Left lobe of liver (tissue), 2 donors: ENCODE results near the gene CACNA2D1. TPM values are rescaled to one million over a fixed set of nuclear protein-coding genes. Genes with fewer than 3 reads are reported as not detected.
"Not testable (repeated sequence)": the region's sequence is repeated elsewhere in the genome, so short reads cannot be mapped to it uniquely, and the experiment has no call there.

Source experiments
- ATAC-seq: fragments of 200-7000 bp; cut with Tn5 transposase; one replicate; pipeline ENCODE4 v1.9.1; 2020; ENCODE audit warnings: mild to moderate bottlenecking, moderate library complexity
- DNase-seq: peaks from one replicate; pipeline ENCODE4 v3.0.0-alpha.2; 2020; ENCODE audit warnings: low spot score
- total RNA-seq: library from RNA; stranded (reverse); gene quantifications from one replicate; pipeline ENCODE4 v1.2.1, GENCODE V29; 2021
- donor health status: DM: no; HTN: no; CAD: no; lungs with moderate emphysema.
- donor health status: DM: no; HTN: yes; CAD: no.

The CACNA2D1 gene
- total RNA-seq, 1 donor from 2014 or later: 0.91 TPM

DNA sequence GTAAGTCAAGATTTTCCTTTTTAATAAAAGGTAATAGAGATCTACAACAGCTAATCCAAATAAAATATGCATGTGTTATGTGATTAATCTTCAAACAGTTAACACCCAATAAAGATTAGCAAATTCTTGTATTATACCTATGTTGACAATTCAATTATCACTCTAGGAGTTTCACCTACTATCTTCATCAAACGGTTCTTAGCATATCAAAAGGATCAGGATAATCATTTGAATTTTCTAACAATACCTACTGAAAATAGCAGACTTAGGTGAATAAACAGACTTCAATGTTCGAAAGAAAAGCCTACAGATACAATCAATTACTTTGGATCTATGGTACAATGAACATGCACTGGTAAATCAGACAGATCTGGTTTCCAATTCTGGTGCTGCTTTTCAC lies 268.3 kb downstream of the CACNA2D1 start:
- DNase-seq (no peak), ATAC-seq (no peak)

DNA sequence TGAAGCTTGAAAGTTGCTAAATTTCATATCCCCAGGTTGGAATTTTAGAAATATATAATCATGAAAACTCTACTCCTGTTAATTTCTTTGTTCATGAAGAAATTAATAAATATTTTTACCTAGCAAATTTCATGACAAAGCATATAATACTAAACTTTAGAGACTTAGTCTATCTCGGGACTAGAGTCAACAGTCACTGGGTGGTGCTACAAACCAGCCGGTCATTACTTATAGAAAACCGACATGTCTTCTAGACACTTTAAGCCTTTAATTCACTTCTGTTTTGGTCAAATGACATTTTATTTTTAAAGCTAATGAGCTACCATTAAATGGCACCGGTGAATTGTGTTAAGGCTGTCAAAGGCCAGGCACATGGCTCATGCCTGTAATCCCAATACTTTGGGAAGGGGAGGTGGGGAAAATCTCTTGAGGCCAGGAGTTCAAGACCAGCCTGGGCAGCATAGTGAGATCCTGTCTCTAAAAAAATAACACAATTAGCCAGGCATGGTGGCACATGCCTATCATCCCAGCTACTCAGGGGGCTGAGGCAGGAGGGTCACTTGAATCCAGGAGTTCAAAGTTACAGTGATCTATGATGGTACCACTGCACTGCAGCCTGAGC lies 270.1 kb downstream of the CACNA2D1 start:
- no peak for ATAC-seq
- no peak for DNase-seq

DNA sequence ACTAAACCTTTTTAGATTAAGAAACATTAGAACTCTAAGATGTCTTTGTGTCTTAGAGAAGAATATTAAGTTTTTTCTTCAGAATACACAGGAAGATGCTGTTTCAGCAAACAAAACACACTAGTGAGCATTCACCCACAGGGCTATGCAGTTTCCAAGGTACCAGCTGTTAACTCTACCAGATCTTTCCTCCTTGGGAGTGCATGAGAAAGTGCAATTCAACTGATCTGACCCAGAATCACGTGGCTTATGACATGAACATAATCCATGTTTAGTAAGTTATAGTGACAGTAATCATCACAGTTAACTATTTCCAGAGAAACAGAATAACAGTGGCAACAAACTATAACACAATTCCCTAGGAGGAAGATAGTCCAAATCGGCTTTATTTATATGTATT lies 270.7 kb downstream of the CACNA2D1 start:
- ATAC-seq: no peak
- no peak for DNase-seq

DNA sequence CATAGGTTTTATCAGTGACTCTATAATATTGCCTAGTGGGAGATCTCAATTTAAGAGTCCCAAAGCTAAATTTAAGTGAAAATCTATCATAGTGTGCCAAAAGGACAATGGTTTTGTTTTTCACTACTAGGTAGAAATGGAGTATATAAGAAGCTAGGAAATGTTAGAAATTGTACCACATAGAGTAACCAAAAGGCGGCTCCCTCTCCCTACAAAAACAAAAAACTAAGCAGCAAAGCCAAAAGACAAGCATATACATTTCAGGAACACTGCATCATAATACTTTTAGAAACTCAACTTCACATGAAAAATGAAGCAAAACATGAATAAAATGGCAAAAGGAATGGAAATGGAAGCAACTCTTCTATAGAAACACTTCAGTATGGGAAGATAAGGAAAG lies 271.6 kb downstream of the CACNA2D1 start:
- DNase-seq (no peak), ATAC-seq (no peak)

DNA sequence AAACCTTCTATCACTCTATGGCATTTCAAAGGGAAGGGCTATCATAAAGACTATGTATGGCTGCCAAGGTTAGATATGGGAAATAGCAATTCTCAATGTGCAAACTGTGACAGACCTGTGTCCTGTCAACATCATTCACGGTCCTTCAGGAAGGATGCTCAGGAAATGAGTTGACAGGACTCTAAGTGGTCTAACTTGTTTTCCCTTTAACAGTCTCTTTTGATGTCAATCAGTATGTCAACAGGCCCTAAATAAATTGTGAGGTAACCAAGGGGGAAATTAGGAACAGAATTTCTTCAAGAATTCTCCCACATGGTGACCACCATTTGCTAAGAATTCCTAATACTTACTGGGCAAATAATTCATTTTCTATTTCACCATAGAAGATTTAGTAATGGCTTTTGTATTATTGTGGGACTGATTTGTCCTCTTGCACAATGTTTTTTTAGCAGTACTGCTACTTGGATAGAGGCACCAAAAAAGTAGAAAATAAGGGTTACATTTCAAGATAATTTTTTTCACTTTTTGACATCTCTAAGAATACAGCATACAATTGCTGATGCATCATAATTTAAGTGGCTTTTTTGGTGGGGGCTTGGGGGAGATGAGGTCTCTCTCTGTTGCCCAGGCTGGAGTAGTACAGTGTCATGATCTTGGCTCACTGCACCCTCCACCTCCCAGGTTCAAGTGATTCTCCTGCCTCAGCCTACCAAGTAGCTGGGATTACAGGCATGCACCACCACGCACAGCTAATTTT lies 275.8 kb downstream of the CACNA2D1 start:
- DNase-seq (no peak), ATAC-seq (no peak)

DNA sequence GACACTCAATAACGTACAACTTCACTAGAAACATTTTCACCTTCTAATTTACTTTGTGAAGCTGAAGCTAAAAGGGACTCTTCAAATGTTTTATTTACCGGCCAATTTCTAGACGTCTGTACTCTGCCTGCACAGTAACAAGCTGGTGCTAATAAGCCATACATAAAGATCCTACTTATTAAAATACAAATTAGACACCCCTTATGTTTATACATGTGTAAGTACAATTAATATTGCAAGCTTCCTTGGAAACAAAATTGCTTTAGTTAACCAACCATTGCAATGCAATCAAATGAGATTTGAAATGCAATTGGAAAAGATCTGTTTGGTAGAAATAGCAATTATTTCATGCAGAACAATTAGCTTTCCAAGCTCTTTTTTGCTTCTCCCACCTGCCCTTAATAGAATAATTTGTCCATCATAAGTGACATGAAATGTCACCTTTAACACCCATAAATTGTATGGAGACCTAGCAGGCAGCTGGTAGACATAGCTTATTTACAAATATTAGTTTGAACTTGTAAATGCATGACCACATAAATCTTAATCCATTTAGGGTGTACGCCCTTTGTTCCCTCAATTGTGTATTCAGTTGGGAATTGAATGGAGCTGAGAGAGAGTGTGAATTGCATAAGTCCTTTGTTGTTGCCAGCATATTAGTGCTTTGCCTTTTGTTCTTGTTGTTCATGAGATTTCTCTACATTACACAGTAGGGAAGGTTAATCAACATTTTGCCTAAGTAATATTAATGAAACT lies 277.1 kb downstream of the CACNA2D1 start:
- ATAC-seq (no peak), DNase-seq (no peak)

DNA sequence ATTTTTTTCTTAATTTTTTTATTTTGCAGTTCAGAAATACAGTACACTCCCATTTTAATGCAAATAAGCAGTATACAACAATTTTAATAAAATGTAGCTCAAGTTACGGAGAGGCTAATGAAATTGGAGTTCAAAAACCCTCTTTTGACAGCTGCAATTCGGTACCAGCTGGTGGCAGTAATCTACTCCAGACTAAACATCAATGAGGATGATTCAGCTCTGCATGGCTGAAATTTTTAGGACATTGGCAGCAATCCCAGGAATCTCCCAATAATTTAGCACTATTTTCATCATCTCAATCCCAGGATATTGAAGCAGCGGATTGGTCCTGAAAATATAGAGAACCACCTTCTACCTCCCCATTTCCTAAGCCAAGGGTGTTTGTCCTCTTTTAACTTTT lies 278.8 kb downstream of the CACNA2D1 start:
- no peak for DNase-seq
- ATAC-seq: no peak

DNA sequence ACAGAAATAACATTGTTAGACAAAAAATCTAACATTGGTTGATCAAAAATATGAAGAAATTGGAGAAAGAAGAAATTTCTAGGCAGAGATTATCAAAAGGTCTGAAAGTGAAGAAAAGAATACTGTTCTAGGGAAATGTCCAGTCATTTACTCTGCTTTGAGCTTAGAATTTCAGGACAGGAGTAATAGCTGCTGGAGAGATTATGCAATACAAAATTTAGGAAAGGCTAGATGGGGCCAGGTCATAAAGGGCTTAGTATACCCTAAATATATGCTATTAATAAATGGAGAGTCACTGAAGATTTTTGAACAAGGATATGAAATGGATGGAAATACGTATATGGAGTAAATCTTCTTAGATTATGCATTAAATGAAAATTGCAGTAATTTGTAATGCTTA lies 279.2 kb downstream of the CACNA2D1 start:
- DNase-seq (no peak), ATAC-seq (no peak)

DNA sequence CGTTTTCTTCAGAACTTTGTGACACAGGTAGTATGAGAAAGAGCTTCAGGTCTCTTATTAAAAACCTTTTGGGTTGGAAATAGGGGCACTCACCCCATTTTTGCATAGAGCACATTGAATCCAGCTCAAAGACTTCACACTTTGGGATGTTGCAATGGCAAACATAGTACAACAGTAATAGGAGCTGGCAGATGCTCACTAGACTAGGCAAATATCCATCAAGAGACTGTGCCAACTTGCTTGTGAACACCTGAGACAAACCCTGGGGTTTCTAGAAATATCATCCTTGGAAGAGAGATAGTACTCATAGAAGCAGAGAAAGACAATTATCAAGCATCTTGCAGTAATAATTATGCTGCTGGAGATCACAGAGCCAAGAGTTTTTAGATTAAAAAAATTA lies 280.0 kb downstream of the CACNA2D1 start:
- ATAC-seq (no peak), DNase-seq (no peak)

DNA sequence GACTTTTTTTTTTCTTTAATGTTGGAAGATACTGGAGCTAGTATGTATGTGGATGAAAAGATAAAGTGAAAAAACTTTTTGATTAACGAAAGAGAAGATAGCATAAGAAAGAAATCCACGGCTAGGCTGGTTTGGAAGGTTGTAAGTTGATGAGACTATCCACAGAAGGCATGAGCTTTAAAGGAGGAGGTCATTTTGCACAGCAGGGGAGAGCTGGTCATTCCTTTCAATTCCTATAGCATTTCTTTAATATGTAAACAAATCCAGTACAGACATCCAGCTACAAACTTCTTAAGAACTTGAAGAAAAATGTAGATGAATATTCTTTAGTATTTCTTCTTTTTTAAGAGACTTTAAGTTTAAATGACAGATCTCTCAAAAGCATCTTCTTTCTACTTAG lies 281.3 kb downstream of the CACNA2D1 start:
- ATAC-seq: no peak
- DNase-seq: no peak

DNA sequence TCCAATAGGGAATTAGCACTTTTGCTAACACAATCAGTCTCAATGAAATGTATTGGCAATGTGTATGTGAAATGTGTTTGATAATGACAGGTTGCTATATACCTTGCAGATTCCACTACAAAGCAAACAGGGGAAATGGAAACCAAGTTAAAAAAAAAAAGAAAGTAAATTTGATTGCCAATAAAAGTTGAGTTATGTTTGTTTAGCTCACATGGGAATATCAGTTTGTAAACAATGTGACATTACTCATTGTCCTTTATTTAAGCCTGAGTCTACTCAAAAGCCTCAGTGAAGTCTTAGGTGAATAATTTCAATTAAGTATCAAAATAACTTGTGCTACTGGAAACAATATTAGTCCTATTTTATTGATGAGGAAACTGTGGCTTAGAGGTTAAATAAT lies 285.2 kb downstream of the CACNA2D1 start:
- ATAC-seq (no peak), DNase-seq (no peak)

DNA sequence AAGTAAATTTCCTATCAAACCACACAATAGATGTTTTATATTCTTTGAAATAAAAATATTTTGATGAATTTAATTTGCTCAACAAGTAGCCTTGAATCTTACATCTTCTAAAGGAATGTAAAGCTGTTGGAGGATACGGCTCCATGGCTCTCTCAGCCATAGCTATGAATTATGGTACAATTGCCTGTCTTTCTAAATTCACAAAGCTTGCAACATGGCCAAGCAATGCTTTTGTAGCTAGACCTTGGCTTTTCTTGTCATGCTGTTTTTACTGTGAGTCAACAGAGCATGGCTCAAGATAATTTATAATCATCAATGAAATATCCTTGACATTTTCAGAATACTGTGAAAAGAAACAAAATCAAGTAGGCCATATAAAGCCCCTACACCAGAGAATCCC lies 286.7 kb downstream of the CACNA2D1 start:
- DNase-seq (no peak), ATAC-seq (no peak)

DNA sequence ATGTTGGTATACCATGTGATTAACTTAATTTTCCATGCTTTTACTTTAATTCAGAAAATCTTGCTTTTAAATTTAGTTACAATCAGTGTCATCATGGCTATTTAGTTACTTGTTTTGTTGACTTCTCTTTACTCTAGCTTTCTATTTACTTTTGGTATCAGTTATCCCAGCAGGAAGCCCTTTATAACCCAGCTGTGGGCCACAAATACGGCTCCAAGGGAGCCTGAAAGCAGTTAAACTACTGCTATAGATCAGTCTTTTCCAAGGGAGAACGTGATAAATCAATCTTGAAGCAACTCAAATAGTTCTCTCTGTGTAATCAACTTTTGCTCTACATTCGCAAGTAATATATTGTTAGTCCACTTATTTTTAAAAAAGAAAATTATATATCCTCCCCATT lies 287.4 kb downstream of the CACNA2D1 start:
- DNase-seq (no peak), ATAC-seq (no peak)

DNA sequence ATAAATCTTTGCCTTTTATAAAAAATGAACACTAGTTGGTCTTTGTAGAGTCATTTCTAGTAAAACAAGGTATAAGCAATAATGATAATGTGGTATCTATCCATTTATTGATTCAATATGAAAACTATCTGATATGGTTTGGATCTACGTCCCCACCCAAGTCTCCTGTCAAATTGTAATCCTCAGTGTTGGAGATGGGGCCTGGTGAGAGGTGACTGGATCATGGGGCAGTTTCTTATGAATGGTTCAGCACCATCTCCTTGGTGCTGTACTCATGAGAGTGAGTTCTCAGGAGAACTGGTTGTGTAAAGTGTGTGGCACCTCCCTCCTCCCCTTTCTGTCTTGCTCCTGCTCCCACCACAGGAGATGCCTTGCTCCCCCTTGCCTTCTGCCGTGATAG lies 288.8 kb downstream of the CACNA2D1 start:
- ATAC-seq (no peak), DNase-seq (no peak)

DNA sequence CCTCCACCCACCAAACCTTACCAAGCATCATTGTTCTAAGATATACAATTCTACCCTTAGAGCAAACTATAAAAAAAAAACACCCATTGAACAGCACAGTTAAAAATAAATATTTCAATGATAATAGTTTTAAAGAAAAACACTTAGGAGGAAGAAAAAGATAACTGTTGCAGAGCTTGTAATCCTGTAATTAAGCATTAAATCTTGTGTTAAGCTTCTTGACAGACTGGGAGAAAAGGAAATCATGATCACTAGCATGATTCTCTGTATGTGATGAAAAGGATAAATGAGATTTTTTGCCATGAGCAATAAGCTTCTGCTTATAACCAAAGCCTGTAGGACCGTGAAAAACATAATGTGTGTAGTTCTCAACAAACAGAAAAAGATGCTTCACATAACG lies 289.8 kb downstream of the CACNA2D1 start:
- no peak for ATAC-seq
- no peak for DNase-seq

DNA sequence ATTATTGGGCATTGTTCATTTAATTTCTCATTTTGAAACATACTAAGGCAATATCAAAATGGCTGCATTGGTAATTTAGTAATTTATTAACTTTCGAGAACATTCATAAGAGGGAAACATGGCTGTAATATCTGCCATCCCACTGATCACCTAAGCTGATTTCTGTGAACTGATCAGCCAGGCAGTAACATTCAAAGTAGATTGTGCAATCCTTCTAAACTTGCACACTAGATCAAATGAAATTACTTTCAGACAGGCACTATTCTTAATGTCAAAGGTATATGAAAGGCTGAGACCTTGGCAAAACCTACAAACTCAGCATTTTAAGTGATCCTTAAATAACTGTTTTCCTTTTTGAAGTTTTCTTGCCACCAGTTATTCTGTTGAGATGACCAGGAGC lies 290.7 kb downstream of the CACNA2D1 start:
- ATAC-seq (no peak), DNase-seq (no peak)

DNA sequence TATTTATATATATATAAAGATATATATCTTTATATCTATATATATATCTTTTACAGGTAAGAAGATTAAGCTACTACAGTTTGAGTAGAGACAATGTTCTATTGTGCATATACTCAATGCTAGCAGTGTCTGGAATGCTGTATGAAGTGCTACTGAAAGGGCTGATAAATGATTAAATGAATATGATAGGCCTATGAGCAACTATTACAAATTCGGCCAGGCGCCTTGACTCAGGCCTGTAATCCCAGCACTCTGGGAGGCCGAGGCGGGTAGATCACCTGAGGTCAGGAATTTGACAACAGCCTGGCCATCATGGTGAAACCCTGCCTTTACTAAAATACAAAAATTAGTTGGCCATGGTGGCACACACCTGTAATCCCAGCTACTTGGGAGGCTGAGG lies 297.1 kb downstream of the CACNA2D1 start:
- DNase-seq (no peak), ATAC-seq (no peak)

DNA sequence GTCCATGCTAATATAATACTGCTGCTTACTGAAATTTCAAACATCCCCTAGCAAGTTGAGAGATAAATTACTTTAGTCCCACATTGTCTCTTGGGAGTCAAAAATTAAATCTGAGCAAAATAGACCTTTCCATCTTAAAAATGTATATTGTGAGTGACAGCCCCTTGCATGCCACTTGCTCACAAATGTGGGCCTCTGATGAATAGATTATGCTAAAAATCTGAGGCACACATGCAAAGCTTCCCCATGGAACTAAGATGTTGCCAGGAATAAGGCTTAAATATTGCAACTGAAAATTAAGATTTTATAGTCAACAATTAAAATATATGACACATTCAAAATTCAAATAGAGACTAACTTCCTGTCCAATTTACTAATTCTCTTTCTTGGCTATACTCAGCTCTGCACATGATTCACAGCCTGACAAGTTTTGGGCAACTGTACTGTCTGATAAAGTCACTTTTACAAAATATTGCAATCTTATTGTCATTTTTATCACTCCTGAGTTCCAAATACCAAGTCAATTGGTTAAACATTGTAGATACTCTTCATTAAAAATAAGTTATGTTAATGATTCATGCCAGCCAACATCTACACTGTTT lies 301.2 kb downstream of the CACNA2D1 start:
- DNase-seq: no peak
- ATAC-seq: no peak

DNA sequence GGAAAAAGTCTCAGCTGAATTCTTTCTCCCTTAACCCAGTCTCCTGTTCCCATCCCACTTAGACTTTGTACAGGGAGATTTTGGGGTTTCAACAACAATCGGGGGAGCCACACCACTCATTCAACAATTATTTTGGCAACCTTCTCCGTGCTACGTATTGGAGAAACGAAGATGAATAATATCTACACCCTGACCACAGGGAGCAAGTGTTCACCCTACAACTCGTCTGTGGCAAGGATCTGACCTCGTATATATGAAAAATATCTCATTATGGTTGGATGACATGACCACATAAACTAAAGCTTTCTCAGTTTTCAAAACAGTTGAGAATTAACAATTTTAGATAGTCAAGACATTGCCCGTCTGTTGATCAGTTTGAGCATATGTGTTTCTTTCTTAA lies 302.1 kb downstream of the CACNA2D1 start:
- no peak for ATAC-seq
- no peak for DNase-seq

DNA sequence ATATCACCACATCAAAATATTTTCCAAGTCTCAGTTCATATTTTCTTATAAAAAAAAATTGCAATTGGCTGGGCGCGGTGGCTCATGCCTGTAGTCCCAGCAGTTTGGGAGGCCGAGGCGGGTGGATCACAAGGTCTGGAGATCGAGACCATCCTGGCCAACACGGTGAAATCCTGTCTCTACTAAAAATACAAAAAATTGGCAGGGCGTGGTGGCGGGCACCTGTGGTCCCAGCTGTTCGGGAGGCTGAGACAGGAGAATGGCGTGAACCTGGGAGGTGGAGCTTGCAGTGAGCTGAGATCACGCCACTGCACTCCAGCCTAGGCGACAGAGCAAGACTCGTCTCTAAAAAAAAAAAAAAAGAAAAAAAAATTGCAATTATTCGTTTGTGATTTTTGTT lies 303.0 kb downstream of the CACNA2D1 start:
- DNase-seq, ATAC-seq: not testable (repeated sequence)

DNA sequence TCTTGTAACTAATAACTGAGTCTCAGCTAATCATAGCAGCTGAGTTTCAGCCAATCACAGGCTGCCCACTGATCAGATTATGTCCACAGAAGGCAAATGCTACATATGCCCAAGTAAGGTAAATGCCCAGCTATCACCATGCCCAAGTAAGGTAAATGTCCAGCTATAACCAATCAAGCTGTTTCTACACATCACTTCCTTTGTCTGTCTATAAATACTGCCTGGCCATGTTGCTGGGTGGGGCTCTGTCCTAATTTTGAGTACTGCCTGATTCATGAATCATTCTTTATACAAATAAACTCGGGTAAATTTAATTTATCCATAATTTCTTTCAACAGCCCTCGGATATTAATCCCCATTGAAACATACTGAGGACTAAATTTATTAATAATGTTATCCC lies 312.4 kb downstream of the CACNA2D1 start:
- ATAC-seq (no peak), DNase-seq (no peak)

DNA sequence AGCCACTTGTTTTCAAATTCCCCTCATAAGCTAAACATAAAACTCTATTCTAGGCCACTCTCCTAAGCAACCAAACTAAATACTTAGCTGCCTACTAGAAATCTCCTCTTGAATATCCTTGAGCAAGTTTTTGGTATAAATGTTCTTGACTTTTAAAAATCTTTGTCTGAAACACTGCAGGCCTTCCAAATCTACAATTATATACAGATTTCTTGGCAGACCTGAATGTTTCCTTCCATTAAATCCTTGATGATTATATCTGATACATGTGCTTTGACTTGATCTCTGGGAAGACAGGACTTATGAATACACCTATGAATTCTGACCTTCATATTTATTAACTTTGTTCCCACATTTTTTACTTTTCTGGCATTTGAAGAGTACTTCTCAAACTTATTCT lies 314.5 kb downstream of the CACNA2D1 start:
- DNase-seq (no peak), ATAC-seq (no peak)
